ENCODE results near the gene CITED2. TPM values are rescaled to one million over a fixed set of nuclear protein-coding genes. Genes with fewer than 3 reads are reported as not detected.

CITED2 gene
- polyA plus RNA-seq, 1 donor (not counting 4 experiments of a cell fraction or from before 2014, with no cell fraction given) = 25.0 TPM

DNA sequence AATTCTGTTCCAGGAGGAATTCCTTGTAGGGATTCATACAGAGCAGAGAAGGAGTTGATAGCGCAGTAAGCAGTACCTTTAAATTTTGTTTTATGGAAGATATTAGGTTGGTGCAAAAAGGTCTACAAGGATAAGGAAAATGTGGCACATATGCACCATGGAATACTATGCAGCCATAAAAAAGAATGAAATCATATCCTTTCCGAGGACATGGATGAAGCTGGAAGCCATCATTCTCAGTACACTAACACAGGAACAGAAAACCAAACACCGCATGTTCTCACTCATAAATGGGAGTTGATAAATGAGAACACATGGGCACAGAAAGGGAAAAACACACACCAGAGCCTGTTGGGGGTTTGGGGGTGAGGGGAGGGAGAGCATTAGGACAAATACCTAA is 45.2 kb downstream of the CITED2 start:
- H3K4me1 ChIP-seq (ENCODE audit: control insufficient read depth, extremely low read depth, insufficient read depth, low read length) = no peaks in the 10 kb centered on the region

DNA sequence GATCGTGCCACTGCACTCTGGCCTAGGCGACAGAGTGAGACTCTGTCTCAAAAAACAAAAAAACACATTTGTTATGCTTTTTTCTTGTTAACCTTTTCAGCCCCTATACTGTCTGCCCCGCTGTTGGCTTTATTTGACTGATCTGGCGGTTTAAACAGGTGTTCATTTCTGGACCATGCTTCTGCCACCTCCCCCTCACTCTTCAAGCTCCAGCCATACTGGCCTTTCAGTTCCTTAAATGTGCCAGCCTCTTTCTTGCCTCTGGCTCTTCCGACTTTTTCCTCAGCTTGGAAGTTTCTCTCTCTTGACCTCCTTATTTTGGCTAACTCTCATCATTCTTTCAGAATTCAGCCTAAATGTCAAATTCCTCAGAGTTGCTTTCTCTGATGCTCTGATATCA is 47.4 kb downstream of the CITED2 start:
- H4K20me1 ChIP-seq (ENCODE audit: control insufficient read depth, extremely low read depth, insufficient read depth, low read length) = no peaks in the 10 kb centered on the region
- dilution Hi-C loops (cut with MboI; ENCODE audit: extremely low pct_ligation_motif_present, low sequenced_read_pairs) = no loop called here
- H3K9me1 ChIP-seq (ENCODE audit: control insufficient read depth, extremely low read depth, insufficient read depth, low read length) = no peaks in the 10 kb centered on the region
- DNase-seq (ENCODE audit: low read depth, low spot score) = no peak
- no peak for TF ChIP-seq EZH2 (IDR thresholded peaks at IDR 0.05; ENCODE audit: low read length)
- TF ChIP-seq, protein P1, sequence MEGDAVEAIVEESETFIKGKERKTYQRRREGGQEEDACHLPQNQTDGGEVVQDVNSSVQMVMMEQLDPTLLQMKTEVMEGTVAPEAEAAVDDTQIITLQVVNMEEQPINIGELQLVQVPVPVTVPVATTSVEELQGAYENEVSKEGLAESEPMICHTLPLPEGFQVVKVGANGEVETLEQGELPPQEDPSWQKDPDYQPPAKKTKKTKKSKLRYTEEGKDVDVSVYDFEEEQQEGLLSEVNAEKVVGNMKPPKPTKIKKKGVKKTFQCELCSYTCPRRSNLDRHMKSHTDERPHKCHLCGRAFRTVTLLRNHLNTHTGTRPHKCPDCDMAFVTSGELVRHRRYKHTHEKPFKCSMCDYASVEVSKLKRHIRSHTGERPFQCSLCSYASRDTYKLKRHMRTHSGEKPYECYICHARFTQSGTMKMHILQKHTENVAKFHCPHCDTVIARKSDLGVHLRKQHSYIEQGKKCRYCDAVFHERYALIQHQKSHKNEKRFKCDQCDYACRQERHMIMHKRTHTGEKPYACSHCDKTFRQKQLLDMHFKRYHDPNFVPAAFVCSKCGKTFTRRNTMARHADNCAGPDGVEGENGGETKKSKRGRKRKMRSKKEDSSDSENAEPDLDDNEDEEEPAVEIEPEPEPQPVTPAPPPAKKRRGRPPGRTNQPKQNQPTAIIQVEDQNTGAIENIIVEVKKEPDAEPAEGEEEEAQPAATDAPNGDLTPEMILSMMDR (optimal IDR thresholded peaks at IDR 0.05 in 1 of 3, IDR thresholded peaks at IDR 0.05 in 1 of 3, conservative IDR thresholded peaks at IDR 0.05 in 1 of 3; ENCODE audit: extremely low read depth in 1 of 3, insufficient read depth in 2 of 3, low read length in 3 of 3) = no peak
- no peak overlapping the region for H2AFZ ChIP-seq (ENCODE audit: control insufficient read depth, low read length)
- no peak overlapping the region for H3K4me2 ChIP-seq (ENCODE audit: control insufficient read depth, extremely low read depth, insufficient read depth, low read depth, low read length)
- no peaks in the 10 kb centered on the region for H3K27me3 ChIP-seq (ENCODE audit: control insufficient read depth, extremely low read depth, insufficient read depth, low read length)
- H3K27ac ChIP-seq (ENCODE audit: control insufficient read depth, insufficient read depth, low read length) = no peak overlapping the region
- H3K4me3 ChIP-seq (ENCODE audit: control insufficient read depth in 2 of 3, extremely low read depth in 1 of 3, insufficient read depth in 2 of 3, low read depth in 1 of 3, low read length in 3 of 3) = no peak overlapping the region
- no peaks in the 10 kb centered on the region for H3K9me3 ChIP-seq (ENCODE audit: control insufficient read depth, low read depth, low read length)
- H3K9ac ChIP-seq (ENCODE audit: control insufficient read depth, extremely low read depth, insufficient read depth, low read length) = no peak overlapping the region
- H3K36me3 ChIP-seq (ENCODE audit: control insufficient read depth in 2 of 2, extremely low read depth in 1 of 2, insufficient read depth in 2 of 2, low read length in 2 of 2) = no peaks in the 10 kb centered on the region
- no peaks in the 10 kb centered on the region for H3K4me1 ChIP-seq (ENCODE audit: control insufficient read depth, extremely low read depth, insufficient read depth, low read length)
- H3K79me2 ChIP-seq (ENCODE audit: control insufficient read depth, insufficient read depth, low read length) = no peaks in the 10 kb centered on the region
- FAIRE-seq = no peak

More for the DNA sequence above, 45.2 kb downstream of the CITED2 start:
- Histone ChIP-seq H4K20me1 (ENCODE audit: control insufficient read depth, extremely low read depth, insufficient read depth, low read length) (no peaks in the 10 kb centered on the region), H3K27ac (ENCODE audit: control insufficient read depth, insufficient read depth, low read length) (no peak overlapping the region), H3K4me2 (ENCODE audit: control insufficient read depth, extremely low read depth, insufficient read depth, low read depth, low read length) (no peak overlapping the region), H3K36me3 (ENCODE audit: control insufficient read depth in 2 of 2, extremely low read depth in 1 of 2, insufficient read depth in 2 of 2, low read length in 2 of 2) (no peaks in the 10 kb centered on the region), H3K9ac (ENCODE audit: control insufficient read depth, extremely low read depth, insufficient read depth, low read length) (no peak overlapping the region), H3K4me3 (ENCODE audit: control insufficient read depth in 2 of 3, extremely low read depth in 1 of 3, insufficient read depth in 2 of 3, low read depth in 1 of 3, low read length in 3 of 3) (no peak overlapping the region), H3K27me3 (ENCODE audit: control insufficient read depth, extremely low read depth, insufficient read depth, low read length) (no peaks in the 10 kb centered on the region), H3K9me3 (ENCODE audit: control insufficient read depth, low read depth, low read length) (no peaks in the 10 kb centered on the region), H2AFZ (ENCODE audit: control insufficient read depth, low read length) (no peak overlapping the region), H3K9me1 (ENCODE audit: control insufficient read depth, extremely low read depth, insufficient read depth, low read length) (no peaks in the 10 kb centered on the region), H3K79me2 (ENCODE audit: control insufficient read depth, insufficient read depth, low read length) (no peaks in the 10 kb centered on the region)
- FAIRE-seq (no peak), DNase-seq (ENCODE audit: low read depth, low spot score) (no peak)
- no peak for TF ChIP-seq EZH2 (IDR thresholded peaks at IDR 0.05; ENCODE audit: low read length)
- TF ChIP-seq, protein P1 (optimal IDR thresholded peaks at IDR 0.05 in 1 of 3, IDR thresholded peaks at IDR 0.05 in 1 of 3, conservative IDR thresholded peaks at IDR 0.05 in 1 of 3; ENCODE audit: extremely low read depth in 1 of 3, insufficient read depth in 2 of 3, low read length in 3 of 3) = no peak
- dilution Hi-C loops (cut with MboI; ENCODE audit: extremely low pct_ligation_motif_present, low sequenced_read_pairs) = no loop called here
